Naive B cell (primary cell): ENCODE results near the gene SLC5A7. TPM values are rescaled to one million over a fixed set of nuclear protein-coding genes. Genes with fewer than 3 reads are reported as not detected.

Source experiments
- ATAC-seq, 2 donors: fragments of 150-1000 bp; cut with Tn5 transposase; 2 replicates each; pipeline ENCODE4 v1.10.0; 2021; ENCODE audit warnings: low read depth in 2 of 2, mild to moderate bottlenecking in 2 of 2, moderate library complexity in 2 of 2
- DNase-seq: peaks from one replicate; pipeline ENCODE4 v3.0.0; 2022
- H3K27ac Mint-ChIP-seq, 6 donors: one replicate each; pipeline ENCODE4 v1.8.0; 2020 to 2022; ENCODE audit warnings: mild to moderate bottlenecking in 6 of 6, mixed read lengths in 6 of 6, moderate library complexity in 5 of 6, inconsistent platforms in 2 of 6
- H3K27me3 Mint-ChIP-seq, 3 donors: one replicate each; pipeline ENCODE4 v1.8.0; 2021 to 2022; ENCODE audit warnings: mixed read lengths in 3 of 3, mild to moderate bottlenecking in 1 of 3
- H3K36me3 Mint-ChIP-seq, 2 donors: one replicate each; pipeline ENCODE4 v1.8.0; 2020 to 2022; ENCODE audit warnings: mixed read lengths in 2 of 2, inconsistent platforms in 1 of 2, mild to moderate bottlenecking in 1 of 2
- H3K4me1 Mint-ChIP-seq, 3 donors: one replicate each; pipeline ENCODE4 v1.8.0; 2020 to 2022; ENCODE audit warnings: mixed read lengths in 3 of 3, inconsistent platforms in 1 of 3, mild to moderate bottlenecking in 1 of 3, moderate library complexity in 1 of 3
- H3K4me3 Mint-ChIP-seq, 8 donors: one replicate each; pipeline ENCODE4 v1.8.0; 2020 to 2022; ENCODE audit warnings: mild to moderate bottlenecking in 8 of 8, mixed read lengths in 8 of 8, moderate library complexity in 8 of 8, inconsistent platforms in 2 of 8
- H3K9me3 Mint-ChIP-seq, 7 donors: one replicate each; pipeline ENCODE4 v1.8.0; 2020 to 2022; ENCODE audit warnings: mixed read lengths in 7 of 7, mild to moderate bottlenecking in 5 of 7, inconsistent platforms in 2 of 7, moderate library complexity in 1 of 7
- polyA plus RNA-seq, 6 donors: library from polyadenylated mRNA; unstranded; fragments of 300-500 nt; fragmentation: Illumina TruSeq; gene quantifications; one replicate each; pipeline ENCODE4 v1.2.3, GENCODE V29; 2021; ENCODE audit warnings: low read depth in 6 of 6

Gene SLC5A7
- not detected for polyA plus RNA-seq

DNA sequence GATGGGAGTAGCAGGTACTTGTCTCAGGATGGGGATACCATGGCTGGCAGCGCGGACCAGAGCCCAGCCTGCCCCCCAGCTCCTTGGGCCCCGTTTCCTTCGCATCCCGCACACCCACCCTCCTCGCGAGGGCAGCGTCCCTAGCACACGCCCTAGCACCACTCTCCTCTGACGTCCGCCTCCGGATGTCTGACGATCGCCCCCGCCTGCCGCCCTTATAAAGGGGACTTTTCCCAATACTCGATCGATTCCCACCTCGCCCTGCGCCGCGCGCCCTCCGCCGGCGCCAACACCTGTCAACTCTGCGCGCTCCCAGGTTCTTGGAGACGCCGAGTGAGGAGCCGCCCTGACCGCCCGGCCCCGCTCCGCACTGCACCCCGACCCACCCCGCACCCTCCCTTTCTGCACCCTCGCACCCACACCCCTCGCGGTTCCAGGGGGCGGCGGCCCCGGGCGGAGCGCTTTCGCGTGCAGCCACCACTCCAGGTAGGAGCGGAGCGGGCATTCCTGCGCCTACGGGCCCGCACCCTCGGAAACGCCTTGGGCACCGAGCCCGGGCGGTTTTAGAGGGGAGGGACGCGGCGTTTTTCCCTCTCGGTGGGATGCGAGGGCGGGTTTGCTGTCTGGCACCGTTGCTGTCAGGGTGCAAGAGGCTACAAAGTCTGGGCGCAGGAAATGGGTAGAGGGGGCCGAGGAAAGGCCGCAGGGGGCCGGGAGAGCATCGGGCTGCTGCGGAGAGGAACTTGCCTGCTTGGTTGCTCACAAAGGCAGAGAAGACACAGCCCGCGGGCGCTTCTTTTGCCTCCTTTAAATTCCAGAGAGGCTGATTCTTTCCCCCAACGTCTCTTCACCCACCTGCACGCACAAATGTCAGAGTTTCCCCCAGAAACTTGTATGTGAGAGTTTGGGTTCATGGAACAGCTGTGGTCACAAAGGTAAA lies at the start of gene SLC5A7:
Gene SLC5A7 (plus strand): TSS at position 247 of the 940 bp plus-strand sequence. CDS start 1,632 bp downstream, outside the sequence.
- peaks cover 0 to 5% (median 0%) of the 10 kb centered on the region in 7 donors for H3K9me3 Mint-ChIP-seq
- no peaks in the 10 kb centered on the region for H3K36me3 Mint-ChIP-seq
- DNase-seq (no peak), ATAC-seq (no peak)
- H3K27me3 Mint-ChIP-seq, result peaks cover 0 to 24% (median 22%) of the 10 kb centered on the region in 3 donors
- H3K27ac Mint-ChIP-seq, result peak within 1 kb of the TSS in 1 of 6 donors; percentile 51
- no peak within 1 kb of the TSS for H3K4me3 Mint-ChIP-seq
- no peaks in the 10 kb centered on the region for H3K4me1 Mint-ChIP-seq

DNA sequence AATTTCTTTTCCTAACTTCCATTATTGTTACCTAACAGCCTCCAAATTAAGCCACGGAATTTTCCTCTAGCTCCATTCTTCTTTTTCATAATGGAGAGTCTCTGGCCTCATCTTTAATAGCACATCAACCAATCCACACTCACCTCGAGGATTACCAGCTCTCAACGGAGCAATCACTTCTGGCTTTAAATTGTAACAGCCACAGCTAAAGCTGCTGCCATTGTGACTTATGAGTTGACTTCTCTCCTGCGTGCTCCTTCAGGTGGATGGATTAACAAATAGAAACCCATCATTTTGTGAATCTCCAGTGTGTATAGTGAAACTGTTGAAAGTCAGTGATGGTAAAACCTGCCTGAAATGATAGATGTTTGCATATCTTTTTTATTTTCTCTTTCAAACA lies 24.9 kb upstream of the SLC5A7 start:
- H3K9me3 Mint-ChIP-seq, result peaks cover 0 to 5% (median 2%) of the 10 kb centered on the region in 7 donors

DNA sequence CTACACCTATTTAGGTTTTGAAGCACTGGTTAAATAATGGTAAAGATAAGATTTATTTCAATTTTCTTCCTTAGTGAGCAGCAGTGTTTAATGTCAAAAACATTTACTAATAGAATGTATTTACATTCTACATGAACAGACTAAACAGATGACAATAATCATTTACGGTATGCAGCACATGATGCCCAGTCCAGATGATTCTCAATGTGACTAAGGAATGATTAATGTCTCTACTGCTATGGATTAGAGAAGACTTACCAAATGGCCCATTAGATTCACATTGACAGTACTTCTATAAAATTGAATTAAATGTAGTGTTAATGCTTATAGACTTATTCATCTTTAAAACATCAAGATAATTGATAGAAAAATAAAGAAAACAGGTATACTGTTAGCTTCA lies 22.1 kb upstream of the SLC5A7 start:
- ATAC-seq (no peak), DNase-seq (no peak)
- peaks cover 0 to 12% (median 4%) of the 10 kb centered on the region in 7 donors for H3K9me3 Mint-ChIP-seq
- H3K27me3 Mint-ChIP-seq, result no peaks in the 10 kb centered on the region
- H3K4me1 Mint-ChIP-seq, result no peaks in the 10 kb centered on the region
- no peak overlapping the region for H3K27ac Mint-ChIP-seq
- H3K4me3 Mint-ChIP-seq, result no peak overlapping the region
- H3K36me3 Mint-ChIP-seq, result no peaks in the 10 kb centered on the region

More for the DNA sequence above, 24.9 kb upstream of the SLC5A7 start:
- Mint-ChIP-seq H3K27ac (no peak overlapping the region), H3K27me3 (no peaks in the 10 kb centered on the region), H3K4me3 (no peak overlapping the region), H3K4me1 (no peaks in the 10 kb centered on the region), H3K36me3 (no peaks in the 10 kb centered on the region)
- ATAC-seq (no peak), DNase-seq (no peak)

DNA sequence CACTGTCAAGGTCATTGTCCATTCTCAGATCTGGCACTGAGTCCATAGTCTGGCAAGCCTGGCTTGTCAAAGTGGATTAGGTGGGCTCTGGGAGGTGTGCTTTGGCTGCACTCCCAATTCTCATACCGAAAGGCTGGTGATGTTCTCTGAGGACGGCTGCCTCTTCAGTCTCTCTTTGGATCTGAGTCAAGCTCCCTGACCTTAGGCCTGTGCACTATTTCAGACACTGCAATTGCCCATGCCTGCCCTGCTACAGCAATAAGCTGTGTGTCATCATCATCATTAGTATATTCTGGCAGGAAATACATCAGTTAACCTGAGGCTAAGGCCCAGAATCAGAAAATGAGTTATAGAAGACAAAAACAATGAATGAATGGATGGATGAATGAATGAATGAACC lies 1.6 kb upstream of the SLC5A7 start:
- DNase-seq, result no peak
- Mint-ChIP-seq H3K27ac (no peak overlapping the region), H3K4me3 (no peak overlapping the region), H3K27me3 (peaks cover 0 to 24% (median 19%) of the 10 kb centered on the region in 3 donors), H3K36me3 (no peaks in the 10 kb centered on the region), H3K9me3 (peaks cover 0 to 5% (median 0%) of the 10 kb centered on the region in 7 donors), H3K4me1 (no peaks in the 10 kb centered on the region)
- no peak for ATAC-seq

DNA sequence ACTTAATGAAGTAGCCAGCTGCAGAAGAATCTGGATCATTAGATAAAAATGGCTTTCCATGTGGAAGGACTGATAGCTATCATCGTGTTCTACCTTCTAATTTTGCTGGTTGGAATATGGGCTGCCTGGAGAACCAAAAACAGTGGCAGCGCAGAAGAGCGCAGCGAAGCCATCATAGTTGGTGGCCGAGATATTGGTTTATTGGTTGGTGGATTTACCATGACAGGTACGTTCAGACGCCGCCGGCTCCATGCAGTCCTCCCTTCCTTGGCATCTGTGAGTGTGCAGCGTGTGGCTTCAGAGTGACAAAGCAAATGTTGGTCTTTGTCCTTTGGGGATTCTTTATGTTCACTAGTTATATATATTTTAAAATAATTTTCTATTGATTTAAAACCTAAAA lies 1.8 kb downstream of the SLC5A7 start:
- no peaks in the 10 kb centered on the region for H3K4me1 Mint-ChIP-seq
- peaks cover 0 to 24% (median 22%) of the 10 kb centered on the region in 3 donors for H3K27me3 Mint-ChIP-seq
- DNase-seq (no peak), ATAC-seq (no peak)
- H3K36me3 Mint-ChIP-seq, result no peaks in the 10 kb centered on the region
- H3K27ac Mint-ChIP-seq, result no peak overlapping the region
- H3K4me3 Mint-ChIP-seq, result no peak overlapping the region
- peaks cover 0 to 4% (median 0%) of the 10 kb centered on the region in 7 donors for H3K9me3 Mint-ChIP-seq

DNA sequence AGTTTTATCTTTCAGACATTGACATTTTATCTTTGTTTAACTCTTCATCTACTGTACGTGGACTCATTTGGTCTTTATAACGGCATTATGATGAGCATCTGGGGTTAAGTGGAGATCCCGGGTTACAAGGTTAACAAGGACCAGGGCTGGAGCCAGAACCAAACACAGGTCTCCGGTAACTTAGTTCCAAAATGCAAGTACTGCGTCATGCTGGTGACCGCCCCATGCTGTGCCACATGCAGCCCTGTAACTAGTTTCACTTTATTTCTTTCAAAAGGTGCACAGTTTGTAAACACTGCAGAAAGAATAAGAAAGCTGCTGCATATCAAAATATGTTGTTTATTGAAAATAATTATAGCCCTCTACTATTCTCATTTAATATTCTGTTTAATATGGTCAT lies 3.1 kb downstream of the SLC5A7 start:
- Mint-ChIP-seq H3K36me3 (no peaks in the 10 kb centered on the region), H3K27me3 (peaks cover 0 to 24% (median 17%) of the 10 kb centered on the region in 3 donors), H3K27ac (no peak overlapping the region), H3K4me1 (no peaks in the 10 kb centered on the region), H3K9me3 (peaks cover 0 to 4% (median 0%) of the 10 kb centered on the region in 7 donors), H3K4me3 (no peak overlapping the region)
- no peak for ATAC-seq
- no peak for DNase-seq

DNA sequence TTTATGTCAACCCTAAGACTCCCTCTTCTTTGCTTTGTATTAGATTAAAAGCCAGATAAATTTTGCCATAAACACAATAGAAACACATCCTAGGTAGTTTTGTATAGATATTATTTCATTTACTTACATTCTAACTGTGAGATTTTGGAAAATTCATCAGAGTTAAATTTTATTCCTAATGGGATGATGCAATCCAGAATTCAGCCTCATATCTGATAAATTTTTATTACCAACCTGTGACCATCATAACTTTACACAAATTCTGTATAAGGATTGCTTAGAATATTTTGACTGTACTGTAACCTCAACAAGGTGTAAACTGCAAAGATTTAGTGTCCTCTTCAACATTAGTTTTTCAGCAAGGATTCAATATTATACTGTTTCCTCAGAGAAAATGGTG lies 4.4 kb downstream of the SLC5A7 start:
- H3K36me3 Mint-ChIP-seq, result no peaks in the 10 kb centered on the region
- DNase-seq (no peak), ATAC-seq (no peak)
- H3K27ac Mint-ChIP-seq, result no peak overlapping the region
- H3K9me3 Mint-ChIP-seq, result peaks cover 0 to 4% (median 0%) of the 10 kb centered on the region in 7 donors
- peaks cover 0 to 13% (median 13%) of the 10 kb centered on the region in 3 donors for H3K27me3 Mint-ChIP-seq
- H3K4me3 Mint-ChIP-seq, result no peak overlapping the region
- H3K4me1 Mint-ChIP-seq, result no peaks in the 10 kb centered on the region

DNA sequence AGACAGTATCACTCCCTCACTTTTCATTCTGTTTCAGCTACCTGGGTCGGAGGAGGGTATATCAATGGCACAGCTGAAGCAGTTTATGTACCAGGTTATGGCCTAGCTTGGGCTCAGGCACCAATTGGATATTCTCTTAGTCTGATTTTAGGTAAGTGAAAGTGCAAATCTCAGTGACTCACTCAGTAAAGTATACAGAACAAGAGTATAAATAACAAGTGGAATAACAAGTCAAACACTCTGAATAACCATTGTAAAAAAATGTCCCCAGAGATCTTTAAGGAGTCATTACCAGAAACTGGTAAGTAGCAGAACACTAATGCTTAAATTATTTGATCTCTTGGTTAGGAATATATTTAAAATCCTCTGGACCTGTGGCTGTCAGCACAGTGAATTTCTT lies 5.7 kb downstream of the SLC5A7 start:
- H3K27ac Mint-ChIP-seq, result no peak overlapping the region
- H3K9me3 Mint-ChIP-seq, result peaks cover 0 to 4% (median 0%) of the 10 kb centered on the region in 7 donors
- DNase-seq (no peak), ATAC-seq (no peak)
- no peak overlapping the region for H3K4me3 Mint-ChIP-seq
- no peaks in the 10 kb centered on the region for H3K36me3 Mint-ChIP-seq
- no peaks in the 10 kb centered on the region for H3K4me1 Mint-ChIP-seq
- peaks cover 0 to 12% (median 0%) of the 10 kb centered on the region in 3 donors for H3K27me3 Mint-ChIP-seq

DNA sequence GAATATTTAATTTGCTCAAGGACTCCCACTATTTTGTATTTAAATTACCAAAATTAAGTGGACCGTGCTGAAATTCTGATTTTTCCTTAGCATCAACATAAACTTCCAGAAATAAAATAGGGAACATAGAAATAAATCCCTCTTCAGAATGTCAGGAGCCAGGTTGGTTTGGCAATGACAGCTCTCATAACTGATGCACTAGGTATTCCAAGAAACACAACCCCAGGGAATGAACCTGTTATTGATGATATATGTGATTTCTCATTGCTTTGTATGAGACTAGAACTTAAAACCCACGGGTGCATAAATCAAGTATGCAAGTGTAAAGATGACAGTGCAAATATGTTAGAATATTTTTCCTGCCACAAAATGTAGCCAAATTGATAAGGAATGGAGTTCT lies 12.8 kb downstream of the SLC5A7 start:
- H3K4me1 Mint-ChIP-seq, result no peaks in the 10 kb centered on the region
- peaks cover 0 to 4% (median 0%) of the 10 kb centered on the region in 3 donors for H3K27me3 Mint-ChIP-seq
- no peak for ATAC-seq
- H3K27ac Mint-ChIP-seq, result no peak overlapping the region
- H3K4me3 Mint-ChIP-seq, result no peak overlapping the region
- DNase-seq, result no peak
- peaks cover 0 to 8% (median 1%) of the 10 kb centered on the region in 7 donors for H3K9me3 Mint-ChIP-seq
- no peaks in the 10 kb centered on the region for H3K36me3 Mint-ChIP-seq

DNA sequence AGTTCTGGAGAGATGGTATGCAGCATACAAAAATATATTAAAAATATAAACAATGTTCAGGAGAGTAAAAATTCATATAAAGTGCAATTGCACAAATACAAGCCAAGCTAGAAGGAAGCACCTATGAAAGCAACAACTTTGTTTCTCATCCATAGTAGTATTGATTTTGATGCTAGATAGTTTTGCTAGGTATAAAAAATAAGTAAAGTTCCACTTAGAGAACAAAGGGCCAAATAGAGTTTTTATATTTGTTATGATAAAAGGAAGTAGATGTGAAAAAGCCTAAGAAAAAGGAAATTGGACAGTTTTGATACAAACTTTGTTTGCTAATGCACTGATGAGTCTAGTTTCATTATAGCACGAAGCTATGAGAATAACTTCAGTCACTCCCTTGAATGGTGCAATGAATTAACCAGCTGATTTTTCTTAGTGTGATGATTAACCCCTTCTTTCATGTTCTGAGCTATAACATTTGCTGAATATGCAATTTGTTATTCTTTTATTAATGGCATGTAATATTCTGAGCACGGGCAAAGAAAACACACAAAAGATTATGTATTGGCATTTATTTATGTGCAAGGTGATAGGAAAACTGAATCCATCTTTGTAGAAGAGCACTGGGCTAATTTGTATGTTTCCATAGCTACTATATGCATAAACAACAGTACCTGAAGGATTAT lies 24.7 kb downstream of the SLC5A7 start:
- peaks cover 0 to 3% (median 0%) of the 10 kb centered on the region in 3 donors for H3K27me3 Mint-ChIP-seq
- H3K4me1 Mint-ChIP-seq, result no peaks in the 10 kb centered on the region
- H3K36me3 Mint-ChIP-seq, result no peaks in the 10 kb centered on the region
- no peak overlapping the region for H3K27ac Mint-ChIP-seq
- DNase-seq, result no peak
- H3K9me3 Mint-ChIP-seq, result peaks cover 0 to 22% (median 13%) of the 10 kb centered on the region in 7 donors
- ATAC-seq, result no peak
- H3K4me3 Mint-ChIP-seq, result no peak overlapping the region

DNA sequence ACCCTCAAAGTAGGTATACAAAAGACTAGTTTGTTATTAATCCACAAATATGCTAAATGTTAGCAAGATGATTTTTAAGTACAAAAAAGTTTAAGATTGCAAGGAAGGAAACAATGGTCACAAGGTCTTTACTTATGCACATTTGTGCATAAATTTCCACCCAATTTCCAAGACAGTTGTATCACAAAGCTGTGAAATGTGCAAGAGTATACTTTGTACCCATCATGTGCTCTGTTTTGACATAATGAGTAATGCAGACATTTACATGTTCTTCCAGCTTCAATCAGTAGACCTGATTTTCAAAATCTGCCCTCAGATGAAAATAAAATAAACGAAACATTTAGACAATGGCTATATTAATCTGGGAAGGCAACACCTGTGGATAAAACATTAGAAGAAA lies 27.0 kb downstream of the SLC5A7 start:
- ATAC-seq, result no peak
- peaks cover 0 to 22% (median 13%) of the 10 kb centered on the region in 7 donors for H3K9me3 Mint-ChIP-seq
- DNase-seq, result no peak
- no peaks in the 10 kb centered on the region for H3K36me3 Mint-ChIP-seq
- H3K27ac Mint-ChIP-seq, result no peak overlapping the region
- no peaks in the 10 kb centered on the region for H3K4me1 Mint-ChIP-seq
- no peaks in the 10 kb centered on the region for H3K27me3 Mint-ChIP-seq
- no peak overlapping the region for H3K4me3 Mint-ChIP-seq

DNA sequence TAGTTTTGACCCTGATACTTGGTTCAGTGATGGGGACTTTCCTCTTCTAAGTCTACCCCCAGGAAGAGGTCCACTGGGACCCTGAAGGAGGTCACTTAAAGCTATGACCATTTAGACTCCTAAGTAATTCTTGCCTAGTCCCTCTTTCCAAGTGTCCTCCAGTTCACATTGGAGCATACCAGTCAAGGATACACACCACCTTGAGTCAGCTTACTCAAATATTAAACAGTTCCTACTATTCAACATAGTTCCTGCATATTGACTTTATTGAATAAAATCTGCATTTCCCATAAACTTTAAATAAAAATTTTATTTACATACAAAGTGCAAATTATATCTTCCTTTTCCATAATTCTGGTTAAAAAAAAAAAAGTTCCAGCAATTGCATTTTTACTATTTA lies 36.3 kb downstream of the SLC5A7 start:
- Mint-ChIP-seq H3K36me3 (no peaks in the 10 kb centered on the region), H3K9me3 (no peaks in the 10 kb centered on the region), H3K27me3 (no peaks in the 10 kb centered on the region), H3K4me1 (no peaks in the 10 kb centered on the region), H3K27ac (no peak overlapping the region), H3K4me3 (no peak overlapping the region)
- ATAC-seq (no peak), DNase-seq (no peak)

DNA sequence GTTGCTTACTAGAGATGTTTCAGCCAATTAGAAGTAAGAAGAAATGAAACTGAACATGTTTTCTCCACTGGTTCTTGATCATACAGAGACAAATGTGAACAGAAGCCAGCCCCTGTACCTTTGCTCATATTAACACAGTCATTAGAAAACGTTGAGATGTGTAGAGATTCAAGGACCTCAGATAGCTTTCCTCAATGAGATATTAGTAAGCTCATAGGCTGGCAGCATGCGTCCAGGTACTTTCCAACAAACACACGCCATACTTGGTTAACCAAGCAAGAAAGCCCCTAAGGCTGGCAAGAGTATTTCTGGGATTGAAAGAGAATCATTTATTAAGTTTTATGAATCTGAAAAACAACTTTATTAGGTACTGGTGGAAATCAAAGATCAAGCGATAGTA lies 37.5 kb downstream of the SLC5A7 start:
- H3K27me3 Mint-ChIP-seq, result no peaks in the 10 kb centered on the region
- ATAC-seq, result no peak
- H3K9me3 Mint-ChIP-seq, result no peaks in the 10 kb centered on the region
- no peaks in the 10 kb centered on the region for H3K36me3 Mint-ChIP-seq
- H3K27ac Mint-ChIP-seq, result no peak overlapping the region
- no peak for DNase-seq
- H3K4me3 Mint-ChIP-seq, result no peak overlapping the region
- H3K4me1 Mint-ChIP-seq, result no peaks in the 10 kb centered on the region
